ENCODE results near the gene NKX1-1. TPM values are rescaled to one million over a fixed set of nuclear protein-coding genes. Genes with fewer than 3 reads are reported as not detected.
"Not testable (repeated sequence)": the region's sequence is repeated elsewhere in the genome, so short reads cannot be mapped to it uniquely, and the experiment has no call there.

Gene NKX1-1
- total RNA-seq, 1 experiment from 2014 or later = not detected

GRCh38 chr4:1375761-1376322 is 30.4 kb downstream of the NKX1-1 start:
- Histone ChIP-seq H3K4me3 (ENCODE audit: low read length) (no peak overlapping the region), H3K9me3 (ENCODE audit: low read length) (no peaks in the 10 kb centered on the region), H3K79me2 (ENCODE audit: low read length) (no peaks in the 10 kb centered on the region), H3K9ac (ENCODE audit: low read length) (no peak overlapping the region), H2AFZ (ENCODE audit: low read length) (no peak overlapping the region), H3K9me2 (replicated peaks; ENCODE audit: insufficient read depth, low read length) (no peaks in the 10 kb centered on the region), H3K27ac (ENCODE audit: low read length) (no peak overlapping the region), H3K4me1 (ENCODE audit: low read length) (no peaks in the 10 kb centered on the region), H4K20me1 (ENCODE audit: insufficient read depth, low read depth, low read length) (no peaks in the 10 kb centered on the region), H3K36me3 (ENCODE audit: insufficient read depth, low read length) (no peaks in the 10 kb centered on the region), H3K27me3 (ENCODE audit: low read length) (no peaks in the 10 kb centered on the region), H3K4me2 (ENCODE audit: low read depth, low read length, poor library complexity, severe bottlenecking) (no peak overlapping the region)
- DNase-seq = no peak

- no peaks in the 10 kb centered on the region for H3K9me3 ChIP-seq (ENCODE audit: low read length)
- DNase-seq = no peak
- no peaks in the 10 kb centered on the region for H3K9me2 ChIP-seq (replicated peaks; ENCODE audit: insufficient read depth, low read length)
- H3K4me1 ChIP-seq (ENCODE audit: low read length) = no peaks in the 10 kb centered on the region
- H3K27me3 ChIP-seq (ENCODE audit: low read length) = no peaks in the 10 kb centered on the region
- no peak overlapping the region for H3K27ac ChIP-seq (ENCODE audit: low read length)
- no peaks in the 10 kb centered on the region for H4K20me1 ChIP-seq (ENCODE audit: insufficient read depth, low read depth, low read length)
- H3K79me2 ChIP-seq (ENCODE audit: low read length) = no peaks in the 10 kb centered on the region
- no peak overlapping the region for H3K4me3 ChIP-seq (ENCODE audit: low read length)
- no peak overlapping the region for H3K9ac ChIP-seq (ENCODE audit: low read length)
- no peak overlapping the region for H3K4me2 ChIP-seq (ENCODE audit: low read depth, low read length, poor library complexity, severe bottlenecking)
- H3K36me3 ChIP-seq (ENCODE audit: insufficient read depth, low read length) = no peaks in the 10 kb centered on the region
- H2AFZ ChIP-seq (ENCODE audit: low read length) = no peak overlapping the region
These were observed 31.1 kb downstream of the NKX1-1 start for GRCh38 chr4:1375051-1375721.

- no peaks in the 10 kb centered on the region for H4K20me1 ChIP-seq (ENCODE audit: insufficient read depth, low read depth, low read length)
- no peaks in the 10 kb centered on the region for H3K36me3 ChIP-seq (ENCODE audit: insufficient read depth, low read length)
- H3K4me3 ChIP-seq (ENCODE audit: low read length) = no peak overlapping the region
- DNase-seq = no peak
- H3K9ac ChIP-seq (ENCODE audit: low read length) = no peak overlapping the region
- no peaks in the 10 kb centered on the region for H3K4me1 ChIP-seq (ENCODE audit: low read length)
- no peak overlapping the region for H3K4me2 ChIP-seq (ENCODE audit: low read depth, low read length, poor library complexity, severe bottlenecking)
- H3K9me3 ChIP-seq (ENCODE audit: low read length) = no peaks in the 10 kb centered on the region
- no peak overlapping the region for H3K27ac ChIP-seq (ENCODE audit: low read length)
- H3K9me2 ChIP-seq (replicated peaks; ENCODE audit: insufficient read depth, low read length) = no peaks in the 10 kb centered on the region
- H3K27me3 ChIP-seq (ENCODE audit: low read length) = no peaks in the 10 kb centered on the region
- H3K79me2 ChIP-seq (ENCODE audit: low read length) = no peaks in the 10 kb centered on the region
- no peak overlapping the region for H2AFZ ChIP-seq (ENCODE audit: low read length)
These were observed 31.6 kb downstream of the NKX1-1 start for GRCh38 chr4:1374706-1375045.

GRCh38 chr4:1373892-1374705 is 32.1 kb downstream of the NKX1-1 start:
- Histone ChIP-seq H3K4me2 (ENCODE audit: low read depth, low read length, poor library complexity, severe bottlenecking) (no peak overlapping the region), H3K4me3 (ENCODE audit: low read length) (no peak overlapping the region), H3K27ac (ENCODE audit: low read length) (no peak overlapping the region), H4K20me1 (ENCODE audit: insufficient read depth, low read depth, low read length) (no peaks in the 10 kb centered on the region), H3K9me3 (ENCODE audit: low read length) (no peaks in the 10 kb centered on the region), H3K36me3 (ENCODE audit: insufficient read depth, low read length) (no peaks in the 10 kb centered on the region), H3K9ac (ENCODE audit: low read length) (no peak overlapping the region), H3K4me1 (ENCODE audit: low read length) (no peaks in the 10 kb centered on the region), H3K9me2 (replicated peaks; ENCODE audit: insufficient read depth, low read length) (no peaks in the 10 kb centered on the region), H3K79me2 (ENCODE audit: low read length) (no peaks in the 10 kb centered on the region), H2AFZ (ENCODE audit: low read length) (no peak overlapping the region), H3K27me3 (ENCODE audit: low read length) (no peaks in the 10 kb centered on the region)
- DNase-seq = no peak

- H3K36me3 ChIP-seq (ENCODE audit: insufficient read depth, low read length); H3K9me2 ChIP-seq (replicated peaks; ENCODE audit: insufficient read depth, low read length); H3K9ac ChIP-seq (ENCODE audit: low read length); H3K27me3 ChIP-seq (ENCODE audit: low read length); H3K4me2 ChIP-seq (ENCODE audit: low read depth, low read length, poor library complexity, severe bottlenecking); H2AFZ ChIP-seq (ENCODE audit: low read length); DNase-seq; H3K4me1 ChIP-seq (ENCODE audit: low read length); H3K9me3 ChIP-seq (ENCODE audit: low read length); H3K4me3 ChIP-seq (ENCODE audit: low read length); H3K79me2 ChIP-seq (ENCODE audit: low read length); H3K27ac ChIP-seq (ENCODE audit: low read length); H4K20me1 ChIP-seq (ENCODE audit: insufficient read depth, low read depth, low read length): not testable (repeated sequence)
These were observed 33.7 kb downstream of the NKX1-1 start for GRCh38 chr4:1372576-1372975.

GRCh38 chr4:1371176-1372165 is 34.8 kb downstream of the NKX1-1 start:
- no peak for DNase-seq
- Histone ChIP-seq H3K36me3 (ENCODE audit: insufficient read depth, low read length) (no peaks in the 10 kb centered on the region), H4K20me1 (ENCODE audit: insufficient read depth, low read depth, low read length) (no peaks in the 10 kb centered on the region), H3K4me1 (ENCODE audit: low read length) (no peaks in the 10 kb centered on the region), H3K27me3 (ENCODE audit: low read length) (no peaks in the 10 kb centered on the region), H3K9me3 (ENCODE audit: low read length) (no peaks in the 10 kb centered on the region), H2AFZ (ENCODE audit: low read length) (no peak overlapping the region), H3K9me2 (replicated peaks; ENCODE audit: insufficient read depth, low read length) (no peaks in the 10 kb centered on the region), H3K79me2 (ENCODE audit: low read length) (no peaks in the 10 kb centered on the region), H3K4me2 (ENCODE audit: low read depth, low read length, poor library complexity, severe bottlenecking) (no peak overlapping the region), H3K9ac (ENCODE audit: low read length) (no peak overlapping the region), H3K4me3 (ENCODE audit: low read length) (no peak overlapping the region), H3K27ac (ENCODE audit: low read length) (no peak overlapping the region)

GRCh38 chr4:1370321-1371124 is 35.7 kb downstream of the NKX1-1 start:
- Histone ChIP-seq H2AFZ (ENCODE audit: low read length) (no peak overlapping the region), H3K4me1 (ENCODE audit: low read length) (no peaks in the 10 kb centered on the region), H4K20me1 (ENCODE audit: insufficient read depth, low read depth, low read length) (no peaks in the 10 kb centered on the region), H3K27me3 (ENCODE audit: low read length) (no peaks in the 10 kb centered on the region), H3K4me2 (ENCODE audit: low read depth, low read length, poor library complexity, severe bottlenecking) (no peak overlapping the region), H3K4me3 (ENCODE audit: low read length) (no peak overlapping the region), H3K36me3 (ENCODE audit: insufficient read depth, low read length) (no peaks in the 10 kb centered on the region), H3K9ac (ENCODE audit: low read length) (no peak overlapping the region), H3K9me3 (ENCODE audit: low read length) (no peaks in the 10 kb centered on the region), H3K27ac (ENCODE audit: low read length) (no peak overlapping the region), H3K9me2 (replicated peaks; ENCODE audit: insufficient read depth, low read length) (no peaks in the 10 kb centered on the region), H3K79me2 (ENCODE audit: low read length) (no peaks in the 10 kb centered on the region)
- DNase-seq = no peak
